GM18868 (cell line): ENCODE measurements around the gene ZNF407.

Experiments
- ATAC-seq: cut with Tn5 transposase; IDR thresholded peaks from one replicate; pipeline ENCODE4 v1.9.1; 2021; ENCODE audit warnings: mild to moderate bottlenecking, moderate library complexity; ENCODE audit not compliant: unreplicated experiment

ZNF407 gene

GRCh38 chr18:74665346-74665745, 67.7 kb downstream of the ZNF407 start:
- no peak for ATAC-seq

- ATAC-seq: no peak
Observed at GRCh38 chr18:74665905-74666304, 68.2 kb downstream of the ZNF407 start.

- ATAC-seq: no peak
Observed at GRCh38 chr18:74669136-74669798, 71.6 kb downstream of the ZNF407 start.

GRCh38 chr18:74672371-74672770, 74.7 kb downstream of the ZNF407 start:
- no peak for ATAC-seq

GRCh38 chr18:74674487-74674886, 76.8 kb downstream of the ZNF407 start:
- ATAC-seq: no peak

GRCh38 chr18:74679006-74679678, 81.5 kb downstream of the ZNF407 start:
- ATAC-seq: peak; percentile 54

- no peak for ATAC-seq
Observed at GRCh38 chr18:74679679-74680076, 82.0 kb downstream of the ZNF407 start.

- ATAC-seq: no peak
Observed at GRCh38 chr18:74682141-74682990, 84.7 kb downstream of the ZNF407 start.

- no peak for ATAC-seq
Observed at GRCh38 chr18:74682991-74683297, 85.3 kb downstream of the ZNF407 start.

- ATAC-seq: no peak
Observed at GRCh38 chr18:74683573-74683972, 85.9 kb downstream of the ZNF407 start.

GRCh38 chr18:74689251-74689650, 91.6 kb downstream of the ZNF407 start:
- no peak for ATAC-seq

- ATAC-seq: no peak
Observed at GRCh38 chr18:74692367-74693013, 94.8 kb downstream of the ZNF407 start.

GRCh38 chr18:74694436-74694835, 96.8 kb downstream of the ZNF407 start:
- ATAC-seq: no peak

GRCh38 chr18:74695170-74695569, 97.5 kb downstream of the ZNF407 start:
- no peak for ATAC-seq

- no peak for ATAC-seq
Observed at GRCh38 chr18:74698881-74699280, 101.2 kb downstream of the ZNF407 start.

- no peak for ATAC-seq
Observed at GRCh38 chr18:74699455-74699854, 101.8 kb downstream of the ZNF407 start.

- ATAC-seq: no peak
Observed at GRCh38 chr18:74702950-74703349, 105.3 kb downstream of the ZNF407 start.

- no peak for ATAC-seq
Observed at GRCh38 chr18:74708169-74708568, 110.5 kb downstream of the ZNF407 start.

- no peak for ATAC-seq
Observed at GRCh38 chr18:74709452-74709851, 111.8 kb downstream of the ZNF407 start.

GRCh38 chr18:74714120-74714519, 116.5 kb downstream of the ZNF407 start:
- no peak for ATAC-seq

- no peak for ATAC-seq
Observed at GRCh38 chr18:74714791-74715190, 117.1 kb downstream of the ZNF407 start.
